ENCODE measurements around the gene ELOF1. TPM values are rescaled to one million over a fixed set of nuclear protein-coding genes. Genes with fewer than 3 reads are reported as not detected.
"Not testable (repeated sequence)": the region's sequence is repeated elsewhere in the genome, so short reads cannot be mapped to it uniquely, and the experiment has no call there.

ELOF1 gene
- polyA plus RNA-seq, 1 donor from 2014 or later, result 38.0 TPM

GRCh38 chr19:11564082-11564807 is 5.2 kb upstream of the ELOF1 start:
- H2AFZ ChIP-seq (ENCODE audit: low read depth, low read length); H3K79me2 ChIP-seq (replicated peaks; ENCODE audit: insufficient read depth, low read length); H4K20me1 ChIP-seq (ENCODE audit: insufficient read depth); H3K4me2 ChIP-seq (ENCODE audit: low read length); H3F3A ChIP-seq (ENCODE audit: insufficient read depth, low read length, poor library complexity, severe bottlenecking); H3K9ac ChIP-seq (ENCODE audit: low read length); H3K9me3 ChIP-seq (ENCODE audit: low read length); H3K9me2 ChIP-seq (ENCODE audit: insufficient read depth, low read length); H3K4me3 ChIP-seq (ENCODE audit: low read length); H3K27ac ChIP-seq (ENCODE audit: low read length); H3K27me3 ChIP-seq (ENCODE audit: insufficient read depth, low read depth, low read length); H3K36me3 ChIP-seq (ENCODE audit: insufficient read depth, low read length): not testable (repeated sequence)

GRCh38 chr19:11563532-11563931 is 4.5 kb upstream of the ELOF1 start:
- no peaks in the 10 kb centered on the region for H3K9me3 ChIP-seq (ENCODE audit: low read length)
- no peaks in the 10 kb centered on the region for H3K36me3 ChIP-seq (ENCODE audit: insufficient read depth, low read length)
- H3K27me3 ChIP-seq (ENCODE audit: insufficient read depth, low read depth, low read length), result no peaks in the 10 kb centered on the region
- H3K27ac ChIP-seq (ENCODE audit: low read length), result no peak overlapping the region
- H3K4me2 ChIP-seq (ENCODE audit: low read length), result no peak overlapping the region
- H3K79me2 ChIP-seq (replicated peaks; ENCODE audit: insufficient read depth, low read length), result peaks cover 3% of the 10 kb centered on the region
- no peak for TF ChIP-seq CTCF (IDR thresholded peaks at IDR 0.05; ENCODE audit: poor library complexity, severe bottlenecking)
- no peak for TF ChIP-seq POLR2AphosphoS5 (IDR thresholded peaks at IDR 0.05)
- TF ChIP-seq SMC3 (conservative IDR thresholded peaks at IDR 0.05; ENCODE audit: poor library complexity), result no peak
- no peak for TF ChIP-seq EZH2 (IDR thresholded peaks at IDR 0.05; ENCODE audit: borderline replicate concordance, insufficient read depth, low read length, poor library complexity, severe bottlenecking)
- TF ChIP-seq TAF1 (IDR thresholded peaks at IDR 0.05; ENCODE audit: low read depth), result no peak
- no peak for TF ChIP-seq MXI1 (conservative IDR thresholded peaks at IDR 0.05; ENCODE audit: poor library complexity, severe bottlenecking)
- TF ChIP-seq RAD21 (conservative IDR thresholded peaks at IDR 0.05), result no peak
- no peak for TF ChIP-seq REST (IDR thresholded peaks at IDR 0.05; ENCODE audit: borderline replicate concordance)
- TF ChIP-seq EP300 (conservative IDR thresholded peaks at IDR 0.05; ENCODE audit: poor library complexity, severe bottlenecking), result no peak
- H2AFZ ChIP-seq (ENCODE audit: low read depth, low read length), result no peak overlapping the region
- H3K9me2 ChIP-seq (ENCODE audit: insufficient read depth, low read length), result no peaks in the 10 kb centered on the region
- no peaks in the 10 kb centered on the region for H3F3A ChIP-seq (ENCODE audit: insufficient read depth, low read length, poor library complexity, severe bottlenecking)
- no peak overlapping the region for H3K9ac ChIP-seq (ENCODE audit: low read length)
- no peaks in the 10 kb centered on the region for H4K20me1 ChIP-seq (ENCODE audit: insufficient read depth)
- no peak overlapping the region for H3K4me3 ChIP-seq (ENCODE audit: low read length)

Data from neural cell (in vitro differentiated cells).